A673 (cell line): Measurements from ENCODE around the gene FLRT2.

ENCODE experiments used
- EZH2 ChIP-seq: fragments of 200-600 bp; sonication (generic); IDR thresholded peaks from 2 replicates; pipeline ENCODE4 v1.6.1; 2017; ENCODE audit warnings: borderline replicate concordance, low read depth, mild to moderate bottlenecking, mixed read lengths, antibody characterized with exemption, low read length; ENCODE audit not compliant: poor library complexity, severe bottlenecking
- TF ChIP-seq, protein P1 (sequence below): fragments of 300-800, 200-600 bp; sonication (generic); conservative IDR thresholded peaks from 2 replicates; pipeline ENCODE4 v1.5.1; 2017; ENCODE audit warnings: low read depth, mild to moderate bottlenecking, antibody characterized with exemption, low read length, moderate library complexity, mixed read lengths

- no peak for TF ChIP-seq EZH2
- TF ChIP-seq, protein P1, sequence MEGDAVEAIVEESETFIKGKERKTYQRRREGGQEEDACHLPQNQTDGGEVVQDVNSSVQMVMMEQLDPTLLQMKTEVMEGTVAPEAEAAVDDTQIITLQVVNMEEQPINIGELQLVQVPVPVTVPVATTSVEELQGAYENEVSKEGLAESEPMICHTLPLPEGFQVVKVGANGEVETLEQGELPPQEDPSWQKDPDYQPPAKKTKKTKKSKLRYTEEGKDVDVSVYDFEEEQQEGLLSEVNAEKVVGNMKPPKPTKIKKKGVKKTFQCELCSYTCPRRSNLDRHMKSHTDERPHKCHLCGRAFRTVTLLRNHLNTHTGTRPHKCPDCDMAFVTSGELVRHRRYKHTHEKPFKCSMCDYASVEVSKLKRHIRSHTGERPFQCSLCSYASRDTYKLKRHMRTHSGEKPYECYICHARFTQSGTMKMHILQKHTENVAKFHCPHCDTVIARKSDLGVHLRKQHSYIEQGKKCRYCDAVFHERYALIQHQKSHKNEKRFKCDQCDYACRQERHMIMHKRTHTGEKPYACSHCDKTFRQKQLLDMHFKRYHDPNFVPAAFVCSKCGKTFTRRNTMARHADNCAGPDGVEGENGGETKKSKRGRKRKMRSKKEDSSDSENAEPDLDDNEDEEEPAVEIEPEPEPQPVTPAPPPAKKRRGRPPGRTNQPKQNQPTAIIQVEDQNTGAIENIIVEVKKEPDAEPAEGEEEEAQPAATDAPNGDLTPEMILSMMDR, result no peak
Observed at GRCh38 chr14:85508863-85509262, 21.1 kb upstream of the FLRT2 start.
